Right forelimb (tissue), 1 donor: Measurements from ENCODE around the gene CCDC28B.

Experiments
- DNase-seq: peaks from one replicate; pipeline ENCODE4 v3.0.0-alpha.2; 2018

CCDC28B gene

DNA sequence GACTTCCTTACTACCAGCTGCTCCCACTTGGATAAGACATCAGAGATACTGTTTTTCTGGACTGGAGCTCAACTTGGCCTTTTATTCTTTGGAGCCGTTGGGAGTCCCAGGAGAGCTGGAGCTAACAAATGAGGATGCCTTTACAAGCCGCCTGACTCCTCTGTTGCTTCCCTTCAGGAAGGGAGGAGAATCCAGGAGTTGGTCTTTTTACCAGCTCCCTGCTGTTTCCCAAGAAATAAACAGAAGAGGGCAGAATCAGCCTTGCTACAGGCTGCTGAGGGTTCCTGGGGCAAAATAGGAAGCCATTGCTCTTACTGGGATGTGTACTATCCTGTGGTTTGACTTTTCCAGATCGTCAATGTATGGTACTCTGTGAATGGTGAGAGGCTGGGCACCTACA is 23.3 kb downstream of the CCDC28B start:
- no peak for DNase-seq

DNA sequence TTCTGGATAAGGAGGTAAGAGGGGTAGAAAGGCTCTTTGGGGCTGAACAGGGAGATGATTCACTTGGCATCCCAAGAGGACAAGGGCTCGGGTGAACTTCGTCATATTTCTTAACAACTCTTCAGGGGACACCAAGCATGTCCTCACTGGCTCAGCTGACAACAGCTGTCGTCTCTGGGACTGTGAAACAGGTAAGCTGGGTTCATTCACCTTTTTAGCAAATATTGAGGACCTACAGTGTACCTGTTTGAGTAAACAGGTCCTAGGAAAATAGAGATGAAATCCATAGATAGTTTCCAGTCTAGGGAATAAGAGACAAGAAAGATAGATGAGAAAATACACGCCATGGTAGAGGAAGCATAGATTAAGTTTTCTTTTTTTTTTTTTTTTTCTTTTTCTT is 23.9 kb downstream of the CCDC28B start:
- DNase-seq, result no peak

DNA sequence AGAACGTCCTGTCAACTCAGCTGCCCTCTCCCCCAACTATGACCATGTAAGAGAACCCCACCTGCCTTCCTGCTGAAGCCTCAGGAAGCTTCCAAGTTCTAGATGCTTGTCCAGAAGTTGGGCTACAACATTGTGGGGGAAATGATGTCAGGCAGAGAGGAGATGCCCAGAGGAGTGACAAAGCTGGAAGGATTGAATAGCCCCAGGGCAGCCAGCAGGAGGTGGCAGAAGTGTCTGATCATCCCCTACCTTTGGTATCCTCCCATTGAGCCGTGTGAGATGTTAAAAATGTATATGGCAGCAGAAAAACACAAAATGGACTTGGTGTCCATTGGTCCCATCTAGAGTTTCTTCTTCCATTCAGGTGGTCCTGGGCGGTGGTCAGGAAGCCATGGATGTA is 28.4 kb downstream of the CCDC28B start:
- DNase-seq, result no peak

DNA sequence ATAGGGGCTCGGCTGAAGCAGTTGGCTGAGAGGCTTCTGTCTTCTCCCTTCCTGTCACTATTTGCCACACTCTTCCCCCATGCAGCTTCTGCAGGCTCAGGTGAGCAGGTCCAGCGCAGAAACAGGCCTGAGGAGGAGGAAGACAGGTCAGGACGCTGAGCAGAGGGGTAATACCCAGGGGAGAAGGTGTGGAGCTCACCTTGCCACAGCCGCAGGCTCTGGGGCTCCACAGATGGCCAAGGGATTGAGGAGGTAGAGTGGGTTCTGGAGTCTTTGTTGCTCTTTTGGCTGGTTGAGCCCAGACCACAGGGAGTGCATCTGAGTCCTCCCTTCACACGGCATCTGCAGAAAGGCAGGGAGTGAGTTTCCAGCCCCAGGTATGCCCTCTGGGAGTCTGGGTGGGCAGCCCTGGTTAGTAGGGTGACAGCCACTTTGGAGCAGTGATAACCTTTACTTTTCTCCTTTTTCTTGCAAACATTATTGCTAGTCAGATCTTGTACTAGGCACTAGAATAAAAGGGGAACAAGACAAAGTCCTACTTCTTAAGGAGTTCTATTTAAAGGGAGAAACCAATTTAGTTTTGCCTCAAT is 31.5 kb downstream of the CCDC28B start:
- no peak for DNase-seq

DNA sequence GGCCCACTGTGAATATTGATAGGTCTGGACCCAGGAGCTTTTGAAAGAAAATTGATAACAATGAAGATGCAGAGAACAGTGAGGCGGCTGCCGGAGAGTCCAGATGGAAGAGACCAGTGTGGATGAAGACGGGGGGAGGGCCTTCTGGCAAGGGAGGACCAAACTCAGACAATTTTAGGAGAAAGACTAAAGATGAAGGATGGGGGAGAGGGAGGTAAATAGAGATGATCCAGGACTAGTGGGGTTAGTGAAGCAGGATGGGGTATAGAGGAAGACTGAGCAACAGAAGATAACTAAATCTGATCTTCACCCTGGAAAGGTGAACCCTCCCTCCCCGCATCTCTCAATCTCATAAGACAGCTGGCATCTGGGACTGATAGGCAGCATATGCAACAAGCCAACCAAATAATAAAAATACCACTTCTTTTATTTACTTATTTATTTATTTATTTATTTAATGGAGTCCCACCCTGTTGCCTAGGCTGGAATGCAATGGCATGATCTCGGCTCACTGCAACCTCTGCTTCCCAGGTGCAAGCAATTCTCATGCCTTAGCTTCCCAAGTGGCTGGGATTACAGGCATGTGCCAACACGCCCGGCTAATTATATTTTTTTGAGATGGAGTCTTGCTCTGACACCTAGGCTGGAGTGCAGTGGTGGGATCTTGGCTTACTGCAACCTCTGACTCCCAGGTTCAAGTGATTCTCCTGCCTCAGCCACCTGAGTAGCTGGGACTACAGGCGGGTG is 32.3 kb downstream of the CCDC28B start:
- no peak for DNase-seq

DNA sequence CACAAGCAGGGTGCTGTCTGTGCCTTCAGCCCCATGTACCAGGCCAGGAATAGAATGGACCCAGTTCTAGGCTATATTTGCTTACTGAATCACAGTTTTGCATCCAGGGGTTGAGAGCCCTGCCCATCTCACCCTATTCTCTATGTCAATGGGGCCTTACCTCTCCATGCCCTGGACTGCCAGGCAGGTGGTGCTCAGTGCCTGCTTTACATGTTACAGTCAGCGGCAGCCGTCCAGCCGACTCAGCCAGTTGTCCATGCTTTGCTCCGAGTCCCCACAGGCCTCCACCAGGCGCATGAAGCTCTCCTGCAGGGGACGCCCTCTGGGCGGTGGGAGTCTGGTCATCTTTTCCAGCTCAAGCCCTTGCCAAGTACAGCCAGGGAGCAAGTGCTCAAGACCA is 34.4 kb downstream of the CCDC28B start:
- no peak for DNase-seq

DNA sequence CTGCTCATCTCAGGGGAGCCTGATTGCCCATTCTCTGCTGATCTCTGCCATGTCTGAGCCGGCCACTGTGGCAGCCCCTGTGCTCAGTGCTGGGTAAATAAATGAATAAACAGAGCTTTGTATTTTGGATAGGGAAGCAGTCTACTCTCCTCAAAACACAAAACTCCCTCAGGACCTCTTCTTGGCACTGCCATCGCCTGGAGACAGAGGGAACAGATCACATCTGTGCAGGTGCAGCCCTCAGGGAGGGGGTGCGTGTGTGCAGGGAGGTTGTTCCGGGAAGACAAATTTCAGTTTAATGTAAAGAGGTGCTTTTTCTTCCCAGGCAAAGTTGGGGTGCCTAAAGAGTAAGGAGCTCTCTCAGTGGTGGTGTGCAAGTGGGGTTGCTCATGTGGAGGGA is 38.9 kb downstream of the CCDC28B start:
- DNase-seq, result no peak

DNA sequence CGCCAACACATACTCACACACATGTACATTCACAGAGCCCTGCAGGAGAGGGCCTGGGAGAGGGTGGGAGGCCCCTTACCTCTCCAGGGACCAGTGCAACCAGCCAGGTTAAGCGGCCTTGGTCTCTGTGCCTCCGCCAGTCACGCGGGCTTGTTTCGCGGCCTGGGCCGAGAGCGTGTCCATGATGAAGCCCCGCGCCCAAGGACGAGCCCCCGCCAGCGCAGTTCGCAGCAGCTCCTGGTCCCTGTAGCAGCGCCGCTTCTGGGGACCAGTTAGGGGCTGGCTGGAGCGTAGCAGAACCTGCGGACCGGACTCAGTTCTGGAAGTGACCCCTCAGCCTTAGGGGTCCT is 39.4 kb downstream of the CCDC28B start:
- DNase-seq, result no peak

DNA sequence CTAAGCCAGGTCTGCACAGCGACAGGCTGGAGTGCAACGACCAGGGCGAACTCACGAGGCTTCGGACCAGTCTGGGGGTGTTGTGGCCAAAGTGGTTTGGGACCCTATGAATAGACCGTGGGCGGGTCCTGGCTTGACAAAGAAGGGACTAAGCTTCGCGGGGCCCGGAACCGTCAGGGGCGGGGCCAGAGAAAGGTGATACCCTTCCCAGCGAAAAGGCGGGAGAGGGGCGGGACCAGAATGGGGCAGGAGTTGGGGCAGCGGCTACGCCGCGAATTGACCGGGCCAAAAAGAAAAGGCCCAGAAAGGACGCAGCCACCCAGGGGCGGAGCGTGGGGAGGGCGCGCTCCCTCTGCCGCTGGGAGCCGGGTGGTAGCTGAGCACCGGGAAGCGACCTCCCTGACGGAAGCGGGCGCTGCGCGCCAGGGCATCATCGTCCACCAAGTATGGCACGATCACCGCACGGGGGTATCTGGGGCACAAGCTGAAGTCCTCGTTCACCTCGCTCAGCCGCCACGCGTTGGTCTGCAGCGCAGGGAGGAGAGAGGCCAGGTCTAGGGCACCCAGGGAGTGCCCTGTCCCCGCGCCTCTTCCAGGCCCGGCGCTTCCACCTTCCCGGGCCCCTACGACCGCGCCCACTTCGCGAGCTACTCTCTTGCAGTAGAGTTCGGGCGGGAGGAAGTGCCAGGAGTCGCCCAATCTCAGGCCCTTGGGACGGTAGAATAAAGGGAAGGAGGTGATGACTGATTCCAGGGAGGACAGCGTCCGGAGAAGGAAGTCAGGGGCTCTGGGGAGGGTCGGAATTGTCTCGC is 40.0 kb downstream of the CCDC28B start:
- DNase-seq, result peak; percentile 81

DNA sequence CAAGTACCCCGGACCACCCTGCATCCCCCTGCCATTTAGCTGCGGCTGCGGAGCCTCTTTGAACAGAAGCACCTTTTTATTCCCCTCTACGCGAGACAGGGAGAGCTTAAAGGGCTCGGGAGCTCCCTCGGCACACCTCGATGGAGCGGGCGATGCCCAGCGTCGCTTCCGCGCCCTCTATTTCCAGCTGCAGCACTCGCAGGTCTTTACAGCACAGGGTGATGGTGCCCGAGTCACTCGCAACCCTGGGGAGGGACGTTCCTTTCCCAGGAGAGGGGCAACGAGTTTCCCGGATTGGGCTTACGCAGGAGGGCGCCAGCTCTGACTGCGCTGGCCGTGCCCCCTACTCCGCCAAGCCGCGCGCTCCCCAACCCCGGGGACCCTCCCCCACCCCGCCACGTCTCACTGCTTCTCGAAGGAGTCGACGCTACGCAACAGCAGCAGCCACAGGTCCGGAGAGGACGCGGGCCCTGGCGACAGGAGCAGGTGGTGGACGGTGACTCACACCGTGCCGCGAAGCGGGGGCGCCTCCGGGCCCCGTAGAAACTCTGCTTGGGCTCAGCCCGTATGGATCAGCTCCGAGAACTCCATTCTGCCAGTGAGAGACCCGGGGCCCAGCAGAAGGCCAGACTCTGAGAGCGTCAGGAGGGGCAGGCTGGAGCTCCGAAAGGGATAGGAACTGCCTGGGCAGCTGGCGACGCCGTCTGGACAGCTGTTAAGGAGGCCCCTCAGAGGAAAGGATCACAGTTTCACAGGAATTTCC is 40.8 kb downstream of the CCDC28B start:
- peak; percentile 77 for DNase-seq

DNA sequence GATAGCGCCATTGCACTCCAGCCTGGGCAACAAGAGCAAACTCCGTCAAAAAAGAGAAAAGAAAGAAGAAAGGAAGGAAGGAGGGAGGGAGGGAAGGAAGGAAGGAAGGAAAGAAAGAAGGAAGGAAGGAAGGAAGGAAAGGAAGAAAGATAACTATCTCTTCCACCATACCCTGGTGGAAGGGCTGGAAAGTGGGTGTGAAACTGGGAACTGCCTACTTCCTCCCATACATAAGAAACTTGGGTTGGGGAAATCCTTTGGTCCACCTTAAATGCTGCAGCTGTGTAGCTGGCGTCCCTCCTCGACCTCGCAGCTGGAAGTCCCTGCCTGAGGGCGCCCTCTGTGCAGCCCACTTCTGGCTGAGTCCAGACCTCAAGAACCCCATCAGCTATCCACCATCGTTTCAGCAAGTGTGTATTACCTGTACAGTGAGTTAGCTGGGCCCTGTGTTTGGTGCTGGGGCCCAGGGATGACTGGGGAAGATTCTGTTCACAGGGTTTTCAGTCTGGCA is 42.0 kb downstream of the CCDC28B start:
- no peak for DNase-seq

DNA sequence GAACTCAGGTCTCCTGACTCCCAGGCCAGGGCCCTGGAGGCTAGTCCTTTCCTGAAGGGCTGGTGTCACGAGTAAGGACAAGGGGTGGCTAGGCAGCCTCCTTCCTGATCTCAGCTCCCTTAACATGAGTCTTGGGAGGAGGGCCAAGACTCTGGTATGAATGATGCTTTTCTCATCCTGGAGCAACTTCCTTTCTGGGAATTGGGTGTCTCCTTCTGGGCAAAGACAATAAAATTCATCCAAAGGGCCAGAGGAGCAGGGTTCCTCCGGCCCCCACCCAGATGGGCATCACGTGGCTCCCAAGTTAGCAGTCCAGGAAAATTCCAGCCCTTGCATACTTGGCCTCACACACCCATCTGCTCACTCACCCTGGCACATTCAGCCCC is 46.5 kb downstream of the CCDC28B start, which contains the start of gene FAM167B:
TSS of gene FAM167B (plus strand) at position 335 of the 386 bp plus-strand sequence. CDS start 200 bp downstream, outside the sequence.
- no peak for DNase-seq

DNA sequence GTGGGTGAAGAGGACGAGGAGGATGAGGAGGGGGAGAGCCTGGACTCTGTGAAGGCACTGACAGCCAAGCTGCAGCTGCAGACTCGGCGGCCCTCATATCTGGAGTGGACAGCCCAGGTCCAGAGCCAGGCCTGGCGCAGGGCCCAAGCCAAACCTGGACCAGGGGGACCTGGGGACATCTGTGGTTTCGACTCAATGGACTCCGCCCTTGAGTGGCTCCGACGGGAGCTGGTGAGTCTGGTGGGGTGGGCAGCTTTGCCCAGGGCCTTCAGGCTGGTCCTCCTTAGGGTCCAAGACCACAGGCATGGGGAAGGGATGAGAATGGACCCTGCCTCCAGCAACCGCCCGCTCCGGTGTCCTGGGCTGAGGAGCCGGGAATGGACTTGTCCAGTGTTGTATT is 47.1 kb downstream of the CCDC28B start:
- no peak for DNase-seq

DNA sequence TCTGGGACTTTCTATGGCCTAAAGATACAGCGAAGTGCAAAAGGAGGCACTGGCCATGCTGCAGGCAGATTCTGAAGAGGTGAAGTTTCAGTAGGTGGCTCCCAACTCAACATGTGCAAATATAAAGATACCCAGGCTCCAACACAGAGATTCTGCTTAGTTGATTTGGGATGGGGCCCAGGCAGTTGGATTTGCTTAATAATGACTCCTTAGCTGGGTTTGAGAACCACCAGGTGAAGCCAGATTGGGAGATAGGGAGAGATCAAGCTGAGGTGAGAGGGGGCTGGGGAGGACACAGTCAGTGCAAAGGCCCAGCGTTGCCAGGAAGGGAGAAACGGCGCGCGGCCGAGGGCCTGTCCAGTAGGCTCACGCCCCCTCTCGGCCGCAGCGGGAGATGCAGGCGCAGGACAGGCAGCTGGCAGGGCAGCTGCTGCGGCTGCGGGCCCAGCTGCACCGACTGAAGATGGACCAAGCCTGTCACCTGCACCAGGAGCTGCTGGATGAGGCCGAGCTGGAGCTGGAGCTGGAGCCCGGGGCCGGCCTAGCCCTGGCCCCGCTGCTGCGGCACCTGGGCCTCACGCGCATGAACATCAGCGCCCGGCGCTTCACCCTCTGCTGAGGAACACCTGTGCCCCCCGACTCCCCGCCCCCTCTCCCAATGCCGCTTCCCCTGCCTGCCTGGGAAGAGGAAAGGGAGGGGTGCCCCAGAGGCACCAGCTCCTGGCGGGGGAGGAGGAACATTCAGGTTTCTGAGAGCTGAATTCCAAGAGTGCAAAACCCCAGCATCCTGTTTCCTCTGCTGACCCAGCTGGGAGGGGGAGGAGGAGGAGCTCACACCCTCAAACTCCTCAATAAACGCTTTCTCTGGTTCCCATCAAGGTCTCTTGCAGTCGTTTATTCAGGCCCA is 47.8 kb downstream of the CCDC28B start:
- DNase-seq, result peak; percentile 79

DNA sequence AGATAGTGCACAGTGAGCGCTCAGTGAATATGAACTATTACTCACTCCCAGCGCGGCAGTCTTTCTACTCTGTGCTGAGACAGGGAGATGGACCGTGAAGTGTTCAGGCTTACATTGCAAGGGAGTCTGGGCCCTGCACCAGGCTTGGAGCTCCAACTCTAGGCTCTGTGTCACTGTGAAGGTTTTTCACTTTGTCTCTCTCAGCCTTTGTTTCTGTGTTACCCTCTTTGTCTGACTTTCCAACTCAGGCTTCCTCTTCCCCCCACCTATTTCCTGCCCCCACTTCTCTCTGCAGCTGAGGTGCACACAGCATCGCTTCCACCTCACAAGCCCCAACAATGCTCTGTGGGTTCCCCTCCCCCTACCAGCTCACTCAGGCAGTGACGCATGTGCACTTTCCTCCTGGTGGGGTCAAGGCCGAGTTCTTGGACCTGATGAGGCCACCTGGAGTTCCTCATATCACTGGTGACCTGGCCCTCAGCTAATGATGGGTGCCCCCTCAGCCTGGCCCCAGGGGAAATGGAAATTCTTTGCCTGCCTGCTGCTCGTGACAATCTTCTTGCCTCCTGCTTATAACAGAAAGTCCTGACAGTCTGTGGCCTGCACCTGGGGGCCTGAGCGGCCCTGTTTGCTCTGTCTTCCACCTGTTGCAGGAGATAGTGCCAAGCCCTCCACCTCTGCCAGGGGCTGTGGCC is 49.6 kb downstream of the CCDC28B start:
- DNase-seq, result peak; percentile 50

DNA sequence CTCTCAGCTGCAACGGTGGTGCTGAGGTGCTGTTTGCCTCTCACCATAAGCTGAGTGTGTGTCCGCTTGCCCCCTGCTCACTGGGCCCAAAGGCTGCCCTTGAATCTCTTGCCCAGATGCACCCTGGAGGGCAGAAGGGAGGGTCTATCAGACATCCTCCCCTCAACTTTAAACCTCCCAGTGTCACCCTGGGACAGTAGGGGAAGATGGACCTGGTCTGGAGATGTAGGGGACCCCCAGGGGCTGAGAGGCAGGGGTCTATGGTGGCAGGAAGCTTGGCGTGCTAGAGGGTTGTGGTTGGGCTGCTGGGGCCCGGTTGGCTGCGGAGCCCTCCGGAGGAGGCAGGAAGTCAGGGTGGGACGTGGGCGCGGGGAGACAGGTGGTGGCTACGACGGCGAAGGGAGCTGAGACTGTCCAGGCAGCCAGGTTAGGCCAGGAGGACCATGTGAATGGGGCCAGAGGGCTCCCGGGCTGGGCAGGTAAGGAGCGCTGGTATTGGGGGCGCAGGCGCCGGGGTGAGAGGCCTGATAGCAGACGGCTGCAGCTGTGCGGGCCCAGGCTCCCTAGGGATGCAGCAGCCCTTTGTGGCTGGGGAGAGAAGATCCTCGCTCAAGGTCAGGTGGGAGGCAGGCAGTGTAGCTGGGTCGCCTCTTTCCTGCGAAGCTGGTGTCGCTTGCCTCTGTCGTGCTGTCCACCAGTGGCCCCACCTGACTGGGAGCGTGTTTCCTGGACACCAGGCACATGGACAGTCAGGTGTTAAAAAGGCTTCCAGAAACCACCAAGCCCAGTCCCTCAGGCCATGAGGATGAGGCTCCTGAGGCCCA is 50.7 kb downstream of the CCDC28B start, which contains the start of gene LCK:
TSS of gene LCK (plus strand) at position 373 of the 824 bp plus-strand sequence. CDS start 23,065 bp downstream, outside the sequence.
- no peak for DNase-seq
